NCI-H2196 treated with DMSO at 0.1 percent for 48 hours (cell line): ENCODE measurements around the gene CDC73.
"Not testable (repeated sequence)": the region's sequence is repeated elsewhere in the genome, so short reads cannot be mapped to it uniquely, and the experiment has no call there.

Source experiments
- DNase-seq: peaks from one replicate; lab custom pipeline; 2025; ENCODE audit not compliant: unreplicated experiment; lab: John Stamatoyannopoulos, UW

The CDC73 gene

GRCh38 chr1:193113992-193114332, 7.9 kb upstream of the CDC73 start:
- no peak for DNase-seq

- DNase-seq: no peak
Observed at GRCh38 chr1:193114485-193115095, 7.2 kb upstream of the CDC73 start.

- no peak for DNase-seq
Observed at GRCh38 chr1:193115629-193116227, 6.1 kb upstream of the CDC73 start.

GRCh38 chr1:193117167-193117566, 4.7 kb upstream of the CDC73 start:
- not testable (repeated sequence) for DNase-seq

GRCh38 chr1:193118194-193118593, 3.6 kb upstream of the CDC73 start:
- DNase-seq: no peak

GRCh38 chr1:193118803-193119730, 2.8 kb upstream of the CDC73 start:
- no peak for DNase-seq

GRCh38 chr1:193120604-193121166, 1.1 kb upstream of the CDC73 start:
- DNase-seq: no peak

GRCh38 chr1:193123751-193124150, 1.9 kb downstream of the CDC73 start:
- DNase-seq: no peak

GRCh38 chr1:193125369-193125768, 3.5 kb downstream of the CDC73 start:
- DNase-seq: no peak

GRCh38 chr1:193131266-193131860, 9.5 kb downstream of the CDC73 start:
- DNase-seq: no peak

GRCh38 chr1:193140254-193140653, 18.4 kb downstream of the CDC73 start:
- DNase-seq: no peak

GRCh38 chr1:193141804-193142203, 20.0 kb downstream of the CDC73 start:
- DNase-seq: no peak

GRCh38 chr1:193142409-193142808, 20.6 kb downstream of the CDC73 start:
- DNase-seq: no peak

GRCh38 chr1:193143285-193143684, 21.5 kb downstream of the CDC73 start:
- DNase-seq: no peak

GRCh38 chr1:193144361-193144938, 22.6 kb downstream of the CDC73 start:
- DNase-seq: no peak

GRCh38 chr1:193144999-193145398, 23.2 kb downstream of the CDC73 start:
- no peak for DNase-seq

- DNase-seq: no peak
Observed at GRCh38 chr1:193156117-193156821, 34.4 kb downstream of the CDC73 start.

GRCh38 chr1:193156822-193157142, 35.0 kb downstream of the CDC73 start:
- no peak for DNase-seq

- DNase-seq: no peak
Observed at GRCh38 chr1:193157360-193157759, 35.5 kb downstream of the CDC73 start.

GRCh38 chr1:193176113-193176512, 54.3 kb downstream of the CDC73 start:
- no peak for DNase-seq

- no peak for DNase-seq
Observed at GRCh38 chr1:193176788-193177187, 55.0 kb downstream of the CDC73 start.
